T-helper 2 cell treated with Interferon-gamma antibody and Interleukin-4, amounts not matched to agents 100 ng/mL and 5 ng/mL, for 36 hours (primary cell): Measurements from ENCODE around the gene RGS6. TPM values are rescaled to one million over a fixed set of nuclear protein-coding genes. Genes with fewer than 3 reads are reported as not detected.

ENCODE experiments used
- intact Hi-C: fragments of 100-400 bp; cut with micrococcal nuclease; formaldehyde crosslinking; loops from one replicate; pipeline ENCODE4 v1.15.1; 2023
- total RNA-seq: library from RNA; stranded (reverse); gene quantifications from 2 replicates; pipeline ENCODE4 v1.2.3, GENCODE V29; 2022

The RGS6 gene
- total RNA-seq, 1 donor from 2014 or later = 0.18 TPM

- intact Hi-C loops = no loop called here
These were observed 138.2 kb downstream of the RGS6 start for GRCh38 chr14:72070458-72070857.

GRCh38 chr14:72075649-72076334, 143.6 kb downstream of the RGS6 start:
- intact Hi-C loops = no loop called here

GRCh38 chr14:72081137-72081536, 148.9 kb downstream of the RGS6 start:
- intact Hi-C loops = no loop called here

DNA sequence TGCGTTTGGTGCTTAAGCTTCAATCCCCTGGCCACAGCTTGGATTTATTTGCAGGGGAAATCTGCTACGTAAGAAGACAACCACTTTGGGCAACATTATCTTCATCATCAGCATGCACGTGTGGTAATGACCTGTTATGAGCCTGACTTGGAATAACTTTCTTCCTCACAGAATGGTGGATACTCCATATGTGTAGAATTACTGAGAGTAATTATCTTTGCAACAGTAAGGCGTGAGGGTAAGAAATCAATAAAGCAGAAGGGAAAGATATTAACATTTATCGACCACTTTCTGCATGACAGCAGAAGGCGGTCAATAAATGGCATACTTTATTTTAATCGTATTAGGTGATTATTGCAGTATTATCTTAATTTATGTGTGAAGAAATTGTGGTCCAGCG, 152.7 kb downstream of the RGS6 start:
- intact Hi-C loops = no loop called here

DNA sequence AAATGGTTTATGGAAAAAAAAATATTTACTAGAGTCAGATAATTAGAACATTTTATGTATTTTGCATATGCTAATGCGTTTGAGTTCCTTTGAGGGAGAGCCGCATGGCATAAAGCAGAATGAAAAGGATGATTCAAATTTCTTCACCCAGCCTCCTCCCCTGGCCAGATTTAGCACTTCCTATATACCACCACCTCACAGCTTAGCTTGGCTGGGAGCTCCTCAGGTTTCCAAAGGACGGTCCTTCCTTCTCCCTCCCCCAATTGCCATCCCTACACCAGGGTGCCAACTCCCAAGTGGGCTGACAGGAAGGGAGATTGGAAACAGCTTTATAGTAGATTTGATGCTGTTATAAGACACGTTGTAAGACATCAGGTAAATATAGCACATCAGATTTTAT, 157.4 kb downstream of the RGS6 start:
- intact Hi-C loops = no loop called here

DNA sequence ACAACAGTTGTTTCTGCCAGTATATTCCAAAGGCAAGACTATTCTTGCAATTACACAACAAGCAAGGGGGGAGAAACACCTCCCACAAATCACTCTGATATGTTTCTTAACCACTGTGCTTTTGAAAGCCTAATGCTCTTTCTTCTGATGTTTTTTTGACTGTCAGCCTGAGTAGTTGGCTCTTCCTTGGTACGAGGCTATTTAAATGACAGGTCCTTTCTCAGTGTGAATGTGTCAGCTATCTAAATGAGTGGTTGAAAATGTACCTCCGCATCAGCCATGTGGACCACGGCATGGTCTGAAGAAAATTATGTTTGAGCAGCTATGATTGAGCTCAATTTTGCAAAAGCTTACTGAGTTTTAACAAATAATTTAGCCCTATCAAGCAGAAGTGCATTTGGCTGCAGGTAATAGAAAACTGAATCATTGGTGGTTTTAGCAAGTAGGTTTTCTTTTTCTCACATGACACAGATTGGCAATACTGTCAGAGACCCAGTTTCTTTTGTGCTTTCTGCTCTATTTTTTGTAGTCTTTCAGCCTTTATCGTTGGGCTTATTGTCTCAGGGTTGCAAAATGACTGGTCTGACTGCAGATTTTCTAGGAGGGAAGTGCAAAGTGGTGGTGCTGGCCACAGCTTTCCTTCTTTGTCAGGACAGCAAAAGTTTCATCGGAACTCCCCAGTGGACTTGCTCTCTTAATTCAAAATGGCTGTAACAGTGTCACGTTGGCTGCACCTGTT, 162.8 kb downstream of the RGS6 start:
- intact Hi-C loops = no loop called here

DNA sequence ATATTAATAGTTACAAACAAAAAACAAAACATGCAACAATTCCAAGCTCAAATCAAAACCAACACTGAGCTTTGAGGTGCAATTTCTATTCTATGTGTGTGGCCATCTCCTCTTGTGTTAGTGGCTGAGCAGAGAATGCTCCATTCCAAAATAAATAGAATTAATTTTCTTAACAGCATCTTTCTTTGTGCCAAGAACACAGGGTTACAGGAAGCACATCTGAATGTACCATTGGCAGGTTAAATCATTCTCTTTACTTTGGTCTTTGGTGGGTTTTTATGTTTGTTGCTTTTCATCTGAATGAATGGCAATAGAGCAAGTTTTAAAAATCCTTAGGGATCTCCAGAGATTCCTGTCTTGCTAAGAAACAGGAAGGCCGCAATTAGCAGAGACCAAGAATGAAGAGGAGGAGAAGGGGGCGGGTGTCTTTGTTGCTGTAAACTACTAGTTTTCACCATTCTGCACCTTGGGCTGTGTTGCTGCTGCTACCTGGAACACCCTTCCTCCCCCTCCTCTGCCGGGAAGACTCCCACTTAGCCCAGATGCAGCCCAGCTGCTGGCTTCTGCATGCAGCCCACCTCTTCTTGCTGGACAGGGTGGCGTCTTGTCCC, 165.0 kb downstream of the RGS6 start:
- intact Hi-C loops = no loop called here

DNA sequence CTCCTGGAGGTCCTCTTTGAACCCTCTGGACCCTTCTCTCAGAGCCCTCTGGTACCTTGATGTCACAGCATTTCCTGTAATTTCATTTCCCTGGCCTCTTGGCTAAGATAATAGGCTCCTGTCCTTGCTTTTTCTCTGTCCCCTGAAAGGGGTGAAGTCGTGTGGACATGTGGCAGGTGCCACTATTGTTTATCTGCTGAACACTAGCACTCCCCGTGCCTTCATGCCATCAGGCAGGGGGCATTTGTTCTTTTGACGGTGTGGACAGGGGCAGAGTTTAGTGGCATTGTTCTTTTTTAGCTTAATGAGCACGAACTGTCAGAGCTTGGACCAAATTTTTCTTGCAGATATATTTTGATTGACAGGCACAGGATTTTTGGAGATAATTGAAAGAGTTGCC, 166.0 kb downstream of the RGS6 start:
- intact Hi-C loops = no loop called here

DNA sequence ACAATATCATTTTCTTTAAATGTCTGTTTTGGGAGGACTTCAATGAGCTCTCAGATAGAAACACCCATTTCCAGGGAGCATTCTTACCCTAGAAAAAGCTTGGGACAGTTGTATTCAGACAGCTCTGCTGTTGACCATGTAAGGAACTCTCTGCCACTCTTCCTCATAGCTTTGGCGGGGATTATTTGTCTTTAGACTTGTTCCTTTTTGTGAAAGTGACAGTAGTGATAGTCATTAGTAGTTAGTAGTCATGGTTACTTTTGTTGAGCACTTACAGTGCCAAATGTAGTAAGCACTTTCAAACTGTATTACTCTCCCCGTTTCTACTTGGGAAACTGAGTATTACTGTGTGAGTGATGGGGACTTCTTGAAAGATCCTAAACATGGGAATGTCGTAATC, 167.3 kb downstream of the RGS6 start:
- intact Hi-C loops = no loop called here

GRCh38 chr14:72104011-72104613, 171.9 kb downstream of the RGS6 start:
- intact Hi-C loops = no loop called here

DNA sequence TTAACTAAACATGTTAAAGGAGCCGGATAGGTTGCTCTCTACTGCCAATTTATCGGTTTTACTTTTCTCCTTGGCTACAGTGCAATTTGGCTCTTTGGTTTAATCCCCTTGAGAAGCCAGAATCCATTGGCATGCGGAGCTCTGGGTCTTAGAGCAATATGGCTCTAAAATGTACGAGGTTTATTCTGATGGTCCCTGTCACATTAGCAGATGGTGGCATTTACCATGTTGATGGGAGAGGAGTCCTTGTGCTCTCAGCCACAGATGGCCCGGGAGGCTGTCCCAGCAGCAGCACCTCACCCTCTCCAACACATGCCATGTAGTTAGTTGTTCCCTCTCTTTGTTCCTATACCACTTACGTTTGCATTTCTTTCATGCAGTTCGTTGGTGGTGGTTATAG, 179.7 kb downstream of the RGS6 start:
- intact Hi-C loops = no loop called here

GRCh38 chr14:72118841-72119240, 186.6 kb downstream of the RGS6 start:
- intact Hi-C loops = no loop called here

DNA sequence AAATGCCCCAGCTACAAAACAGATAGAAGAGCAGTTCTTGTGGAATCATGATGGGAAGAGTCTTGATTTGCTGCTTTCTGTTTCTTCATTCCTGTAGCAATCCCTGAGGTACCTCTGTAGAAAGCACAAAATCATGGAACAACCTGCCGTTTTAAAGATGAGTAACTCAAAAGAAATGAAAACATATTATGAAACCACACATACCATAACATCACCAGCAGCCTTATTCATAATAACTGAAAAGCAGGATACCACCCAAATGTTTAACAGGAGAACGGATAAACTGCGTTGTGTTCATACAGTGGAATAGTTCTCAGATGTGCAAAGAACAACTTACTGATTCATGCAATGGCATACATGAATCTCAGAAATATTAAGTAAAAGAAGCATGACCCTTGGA, 188.1 kb downstream of the RGS6 start:
- intact Hi-C loops = no loop called here

DNA sequence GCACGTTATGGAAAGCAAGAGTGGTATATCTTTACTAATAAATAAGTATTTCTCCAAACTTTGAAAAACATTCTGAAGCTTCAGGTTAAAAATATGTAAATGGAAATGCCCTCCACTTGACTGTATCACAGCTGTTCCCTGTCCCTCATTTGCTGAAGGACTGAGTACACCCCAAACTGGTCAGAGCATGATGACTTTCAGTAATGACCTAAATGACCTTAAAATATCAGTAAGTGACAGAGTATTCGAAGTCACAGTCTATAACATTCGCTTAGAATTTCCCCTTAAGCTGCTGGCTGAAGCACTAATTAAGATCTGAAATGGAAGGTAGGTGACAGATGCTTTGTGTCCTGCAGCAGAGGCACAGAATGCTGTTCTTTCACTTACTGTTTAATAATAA, 191.5 kb downstream of the RGS6 start:
- intact Hi-C loops = no loop called here

- intact Hi-C loops = no loop called here
These were observed 191.9 kb downstream of the RGS6 start for GRCh38 chr14:72124171-72124570.

GRCh38 chr14:72126091-72126490, 193.9 kb downstream of the RGS6 start:
- intact Hi-C loops = no loop called here

- intact Hi-C loops = no loop called here
These were observed 194.3 kb downstream of the RGS6 start for GRCh38 chr14:72126561-72126960.

DNA sequence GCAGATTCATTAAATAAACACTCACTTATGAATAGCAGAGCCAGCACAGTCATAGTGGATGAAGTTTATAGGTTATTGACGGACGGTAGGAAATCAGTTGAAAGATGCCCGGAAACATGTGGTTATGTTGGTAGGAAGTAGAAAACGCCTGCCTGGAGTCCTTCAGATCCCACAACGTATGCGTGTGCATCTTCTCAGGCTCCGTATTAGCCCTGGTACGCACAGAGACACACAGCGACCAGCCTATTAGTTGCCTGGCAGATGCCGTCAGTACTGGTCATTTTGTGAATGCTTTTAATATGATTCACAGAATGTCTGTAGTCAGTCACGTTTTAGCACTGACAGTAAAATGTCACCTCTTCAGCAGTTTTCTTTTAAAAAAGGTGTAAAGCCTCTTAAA, 196.4 kb downstream of the RGS6 start:
- intact Hi-C loops = no loop called here

DNA sequence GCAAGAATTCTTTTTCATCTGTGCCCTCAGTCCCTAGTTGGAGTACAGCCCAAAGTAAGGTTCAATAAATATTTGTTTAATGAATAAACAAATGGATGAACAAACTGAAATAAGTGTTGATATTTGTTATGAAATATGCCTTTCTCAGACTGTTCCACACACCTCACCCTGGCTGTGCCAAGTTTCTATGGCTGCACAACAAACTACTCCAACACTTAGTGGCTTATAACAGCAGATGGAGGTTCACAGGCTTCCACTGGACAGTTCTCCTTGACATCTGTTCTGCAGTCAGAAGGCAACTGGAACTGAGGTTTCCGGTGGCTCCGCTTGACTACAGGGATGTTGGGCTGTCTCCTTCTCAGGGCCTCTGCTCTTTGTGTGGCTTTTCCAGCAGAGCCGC, 197.1 kb downstream of the RGS6 start:
- intact Hi-C loops = no loop called here

GRCh38 chr14:72141084-72141483, 208.9 kb downstream of the RGS6 start:
- intact Hi-C loops = no loop called here

DNA sequence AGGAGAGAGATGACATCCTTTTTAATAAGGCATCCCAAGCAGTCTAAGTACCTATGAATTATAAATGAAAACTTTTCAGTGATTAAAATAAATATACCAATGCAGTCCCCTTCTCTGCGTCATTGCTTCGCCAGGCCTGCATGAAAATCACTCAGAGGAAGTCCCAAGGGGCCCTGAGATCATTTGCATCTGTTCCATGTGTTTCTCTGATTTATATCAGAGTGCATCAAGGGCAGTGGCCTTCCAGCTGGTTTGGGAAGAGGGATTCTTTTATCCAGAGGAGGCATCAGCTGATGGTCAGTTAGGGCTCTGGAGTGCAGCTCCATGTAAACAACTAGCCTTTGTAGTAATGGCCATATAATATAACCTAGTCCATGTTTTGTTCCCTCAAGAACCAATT, 210.1 kb downstream of the RGS6 start:
- intact Hi-C loops = no loop called here

DNA sequence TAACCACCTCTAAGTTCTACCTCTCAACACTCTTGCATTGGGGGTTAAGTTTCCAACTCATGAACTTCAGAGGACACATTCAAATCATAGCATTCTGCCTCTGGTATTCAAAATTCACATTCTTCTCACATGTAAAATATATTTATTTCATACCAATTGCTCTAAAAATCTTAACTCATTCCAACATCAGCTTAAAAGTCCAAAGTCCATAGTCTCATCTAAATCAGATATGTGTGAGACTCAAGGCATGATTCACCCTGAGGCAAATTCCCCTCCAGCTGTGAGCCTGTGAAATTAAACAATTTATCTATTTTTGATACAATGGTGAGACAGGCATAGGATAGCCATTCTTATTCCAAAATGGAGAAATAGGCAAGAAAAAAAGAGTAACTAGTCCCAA, 214.0 kb downstream of the RGS6 start:
- intact Hi-C loops = no loop called here
